Urinary bladder (tissue), 4 donors: Measurements from ENCODE around the gene PTPRN2. TPM values are rescaled to one million over a fixed set of nuclear protein-coding genes. Genes with fewer than 3 reads are reported as not detected.

Source experiments
- DNase-seq: peaks from one replicate; pipeline ENCODE4 v3.0.0-alpha.2; 2015; ENCODE audit errors: extremely low spot score
- H3K27ac ChIP-seq: one replicate; pipeline ENCODE4 v1.5.1; 2013; ENCODE audit warnings: low read depth, mild to moderate bottlenecking, moderate library complexity
- H3K36me3 ChIP-seq: one replicate; pipeline ENCODE4 v1.6.1; 2013; ENCODE audit warnings: mild to moderate bottlenecking, moderate library complexity; ENCODE audit not compliant: insufficient read depth
- H3K4me1 ChIP-seq: one replicate; pipeline ENCODE4 v1.6.1; 2013; ENCODE audit warnings: mild to moderate bottlenecking, moderate library complexity; ENCODE audit not compliant: insufficient read depth
- H3K4me3 ChIP-seq: one replicate; pipeline ENCODE4 v1.5.1; 2013; ENCODE audit warnings: low read depth, low read length
- WGBS: extraction: QIAGEN DNeasy Blood & Tissue Kit; methylation state at CpG from one replicate; pipeline ENCODE4 v1.1.7; 2013; 5-methylcytosine and 5-hydroxymethylcytosine counted together
- polyA plus RNA-seq: library from polyadenylated mRNA; stranded (reverse); fragments of 200-250 nt; gene quantifications from one replicate; pipeline ENCODE4 v1.2.3, GENCODE V29; 2013
- total RNA-seq: library from RNA; depleted of rRNA; stranded (reverse); fragments of >200 nt; gene quantifications from one replicate; pipeline ENCODE4 v1.2.3, GENCODE V29; 2014
- donor health status: healthy with polysubstance abuse.
- donor health status: healthy.

PTPRN2 gene
- total and polyA plus RNA-seq, 2 donors = 2.8 to 4.4 TPM

DNA sequence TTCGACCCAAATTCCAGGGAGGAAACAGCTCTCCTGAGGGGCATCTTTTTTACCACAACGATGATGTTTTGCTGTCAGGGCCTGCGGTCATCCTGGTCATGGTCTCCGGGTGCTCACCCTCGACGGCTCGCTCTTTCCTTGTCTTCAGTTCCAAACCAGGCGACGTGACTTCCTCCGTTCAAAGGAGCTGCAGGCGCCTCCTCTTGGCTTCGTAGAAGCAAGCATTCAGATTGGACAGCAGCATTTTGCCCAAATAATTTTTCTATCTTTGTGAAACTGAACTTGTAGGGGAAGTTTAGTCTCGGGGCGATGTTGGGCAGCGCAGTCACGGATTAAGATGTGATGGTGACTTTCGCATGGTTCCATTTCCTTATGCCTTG is 1042.0 kb downstream of the PTPRN2 start:
- Histone ChIP-seq H3K4me3 (no peak overlapping the region), H3K27ac (no peak overlapping the region), H3K36me3 (no peaks in the 10 kb centered on the region), H3K4me1 (no peaks in the 10 kb centered on the region)
- no peak for DNase-seq
- 91% methylated on average over 17 of the region's 17 CpGs for WGBS

DNA sequence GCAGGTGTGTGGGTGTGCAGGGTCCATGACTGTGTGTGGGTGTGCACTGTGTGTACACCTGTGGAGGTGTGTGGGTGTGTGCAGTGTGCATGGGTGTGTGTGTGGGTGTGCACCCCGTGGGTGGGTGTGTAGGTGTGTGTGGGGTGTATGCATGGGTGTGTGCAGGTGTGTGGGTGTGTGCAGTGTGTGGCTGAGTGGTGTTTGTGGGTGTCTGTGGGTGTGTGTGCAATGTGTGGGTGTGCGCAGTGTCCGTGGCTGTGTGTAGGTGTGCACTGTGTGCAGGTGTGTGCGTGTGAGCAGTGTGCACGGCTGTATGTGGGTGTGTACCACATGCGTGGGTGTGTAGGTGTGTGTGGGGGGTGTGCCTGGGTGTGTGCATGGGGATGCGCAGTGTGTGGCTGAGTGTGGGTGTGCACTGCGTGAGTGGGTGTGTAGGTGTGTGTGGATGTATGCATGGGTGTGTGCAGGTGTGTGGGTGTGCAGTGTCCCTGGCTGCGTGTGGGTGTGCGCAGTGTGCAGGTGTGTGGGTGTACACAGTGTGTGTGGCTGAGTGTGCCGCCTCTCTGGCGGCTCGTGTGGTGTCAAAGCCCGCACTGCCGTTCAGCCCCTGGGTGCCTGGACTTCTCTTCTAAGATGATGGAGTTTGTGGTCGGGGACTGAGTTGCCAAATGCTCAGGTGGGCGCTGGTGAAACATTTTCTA is 1042.5 kb downstream of the PTPRN2 start:
- H3K4me3 ChIP-seq = no peak overlapping the region
- no peaks in the 10 kb centered on the region for H3K36me3 ChIP-seq
- DNase-seq = no peak
- H3K4me1 ChIP-seq = no peaks in the 10 kb centered on the region
- H3K27ac ChIP-seq = no peak overlapping the region
- WGBS = 88% methylated on average over 17 of the region's 17 CpGs

DNA sequence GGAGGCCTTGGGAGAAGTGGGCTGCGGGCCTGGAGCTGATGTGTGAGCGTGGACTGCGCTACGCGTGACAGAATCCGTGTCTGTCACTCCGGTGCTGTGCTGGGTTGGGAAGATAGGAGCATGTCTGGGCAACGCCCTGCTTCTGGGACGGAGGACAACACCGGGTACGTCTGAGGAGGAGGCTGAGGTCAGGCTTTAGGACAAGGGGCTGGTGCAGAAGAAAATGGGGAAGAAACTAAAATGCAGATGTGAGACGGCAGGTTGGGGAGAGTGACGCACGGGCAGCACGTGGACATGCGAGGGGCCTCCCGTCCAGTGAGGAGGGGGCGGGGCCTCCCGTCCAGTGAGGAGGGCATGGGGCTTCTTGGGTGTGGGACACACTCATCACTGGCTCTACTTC is 1043.4 kb downstream of the PTPRN2 start:
- H3K27ac ChIP-seq = no peak overlapping the region
- WGBS = 82% methylated on average over 19 of the region's 19 CpGs
- DNase-seq = no peak
- no peaks in the 10 kb centered on the region for H3K36me3 ChIP-seq
- no peaks in the 10 kb centered on the region for H3K4me1 ChIP-seq
- H3K4me3 ChIP-seq = no peak overlapping the region

DNA sequence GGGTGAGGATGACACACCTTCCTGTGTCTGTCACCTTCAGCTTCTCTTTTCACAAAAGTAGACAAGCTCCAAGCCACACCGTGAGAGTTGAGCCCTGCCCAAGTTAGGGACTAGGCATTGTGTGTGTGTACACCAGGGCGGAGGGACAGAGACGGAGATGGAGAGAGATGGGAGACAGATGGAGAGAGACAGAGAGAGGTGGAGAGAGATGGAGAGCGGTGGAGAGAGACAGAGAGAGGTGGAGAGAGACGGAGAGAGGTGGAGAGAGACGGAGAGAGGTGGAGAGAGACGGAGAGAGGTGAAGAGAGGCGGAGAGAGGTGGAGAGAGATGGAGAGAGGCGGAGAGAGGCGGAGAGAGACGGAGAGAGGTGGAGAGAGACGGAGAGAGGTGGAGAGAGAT is 1043.8 kb downstream of the PTPRN2 start:
- H3K27ac ChIP-seq = no peak overlapping the region
- DNase-seq = no peak
- H3K4me3 ChIP-seq = no peak overlapping the region
- H3K36me3 ChIP-seq = no peaks in the 10 kb centered on the region
- no peaks in the 10 kb centered on the region for H3K4me1 ChIP-seq
- WGBS = 90% methylated on average over 12 of the region's 12 CpGs

DNA sequence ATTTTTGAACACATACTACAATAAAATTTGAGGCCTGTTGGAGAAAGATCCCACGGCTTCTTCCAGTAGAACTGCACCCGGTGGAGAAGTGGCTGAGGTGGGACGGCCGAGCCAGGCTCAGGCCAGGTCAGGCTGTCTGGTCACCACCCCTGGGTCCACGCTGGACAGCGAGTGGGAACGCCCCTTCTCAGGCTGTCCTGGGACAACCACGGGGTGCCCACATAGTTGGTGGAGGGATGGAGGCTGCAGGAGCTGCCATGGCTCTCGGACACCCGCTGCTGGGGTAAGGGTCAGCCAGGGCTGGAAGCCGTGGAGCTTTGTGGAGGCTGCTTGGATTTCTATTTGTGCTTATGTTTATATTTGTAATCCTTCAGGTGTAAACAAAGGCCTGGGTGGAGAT is 1044.3 kb downstream of the PTPRN2 start:
- no peak overlapping the region for H3K27ac ChIP-seq
- no peaks in the 10 kb centered on the region for H3K36me3 ChIP-seq
- H3K4me3 ChIP-seq = no peak overlapping the region
- no peak for DNase-seq
- 82% methylated on average over 11 of the region's 11 CpGs for WGBS
- H3K4me1 ChIP-seq = no peaks in the 10 kb centered on the region

DNA sequence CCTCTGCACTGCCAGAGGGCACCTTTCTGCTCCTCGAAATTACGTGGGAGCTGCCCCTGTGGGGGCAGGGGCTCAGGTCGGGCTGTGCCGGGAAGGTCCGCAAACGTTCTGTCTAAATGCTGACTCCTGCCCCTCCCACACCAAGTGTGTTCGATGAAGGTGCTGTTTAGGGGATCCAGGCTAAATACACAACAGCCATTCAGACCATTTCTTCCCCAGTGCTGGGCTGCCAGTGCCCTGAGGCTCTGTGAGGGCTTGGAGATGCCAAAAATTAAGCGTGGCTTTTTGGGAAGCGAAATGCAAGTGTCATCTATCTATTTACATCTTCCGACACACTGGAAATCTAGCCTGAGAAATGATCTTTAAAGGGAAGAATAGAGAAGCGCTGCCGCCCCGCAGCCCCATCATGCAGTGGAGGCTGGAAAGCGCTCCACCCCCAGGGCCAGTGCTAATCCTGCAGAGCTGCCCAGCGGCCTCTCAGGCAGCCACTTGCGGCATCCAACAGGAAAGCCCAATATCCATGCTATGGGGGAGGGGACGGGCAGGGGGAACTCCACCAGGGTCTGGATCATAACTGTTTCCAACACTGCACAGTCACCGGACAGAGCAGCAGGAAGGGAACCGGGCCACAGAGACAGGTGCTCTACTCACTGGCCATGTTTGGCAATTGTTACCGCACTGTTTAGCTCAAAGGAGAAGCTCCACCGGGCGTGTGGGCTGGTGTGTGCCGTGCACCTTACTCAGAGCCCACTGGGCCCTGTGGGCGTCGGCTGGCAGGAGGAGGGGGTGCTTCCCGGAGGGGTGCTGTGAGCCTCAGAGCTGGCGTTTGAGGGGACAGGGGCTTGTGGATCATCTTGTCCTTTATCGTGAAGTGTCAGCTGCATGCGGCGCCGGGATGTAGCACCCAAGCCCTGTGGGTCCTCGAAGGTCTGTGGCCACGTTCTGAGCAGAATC is 1045.3 kb downstream of the PTPRN2 start:
- Histone ChIP-seq H3K4me3 (no peak overlapping the region), H3K4me1 (no peaks in the 10 kb centered on the region), H3K36me3 (no peaks in the 10 kb centered on the region), H3K27ac (no peak overlapping the region)
- no peak for DNase-seq
- WGBS = 83% methylated on average over 33 of the region's 33 CpGs

DNA sequence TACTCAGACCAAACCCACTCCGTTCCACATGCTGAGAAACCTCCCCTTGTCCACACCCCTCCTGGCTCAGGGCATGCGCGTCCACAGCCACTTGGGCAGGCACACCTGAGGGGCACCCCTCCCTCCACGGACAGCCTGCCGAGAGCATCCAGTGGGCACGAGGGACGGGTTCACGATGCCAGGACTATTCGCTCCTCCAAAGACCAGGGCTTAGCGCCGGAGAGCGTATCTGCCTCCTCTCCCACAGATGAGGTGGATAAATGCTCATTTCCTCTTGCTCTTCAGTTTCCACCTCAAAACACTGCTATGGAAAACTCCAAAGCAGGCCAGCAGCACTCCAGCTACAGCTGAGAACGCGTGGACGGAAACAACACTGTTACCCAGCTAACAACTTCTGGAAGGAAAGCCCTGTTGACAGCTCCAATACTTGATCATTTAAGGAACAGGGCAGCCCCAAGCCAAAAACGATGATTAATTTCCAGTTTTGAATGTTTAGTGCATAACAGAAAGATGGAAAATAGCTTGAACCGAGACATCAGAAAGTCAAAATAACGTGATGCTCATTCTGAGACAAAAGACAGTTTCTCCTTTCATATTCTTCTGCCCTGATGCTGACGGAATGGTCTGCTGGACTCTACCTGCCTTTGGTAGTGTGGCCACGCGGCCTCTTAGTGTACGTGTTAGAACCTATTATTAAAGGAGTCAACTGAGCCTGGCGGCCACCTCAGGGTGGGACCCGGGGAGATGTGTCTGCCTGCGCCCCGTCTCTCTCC is 1046.1 kb downstream of the PTPRN2 start:
- Histone ChIP-seq H3K36me3 (no peaks in the 10 kb centered on the region), H3K27ac (no peak overlapping the region), H3K4me3 (no peak overlapping the region), H3K4me1 (no peaks in the 10 kb centered on the region)
- no peak for DNase-seq
- WGBS = 92% methylated on average over 26 of the region's 26 CpGs

DNA sequence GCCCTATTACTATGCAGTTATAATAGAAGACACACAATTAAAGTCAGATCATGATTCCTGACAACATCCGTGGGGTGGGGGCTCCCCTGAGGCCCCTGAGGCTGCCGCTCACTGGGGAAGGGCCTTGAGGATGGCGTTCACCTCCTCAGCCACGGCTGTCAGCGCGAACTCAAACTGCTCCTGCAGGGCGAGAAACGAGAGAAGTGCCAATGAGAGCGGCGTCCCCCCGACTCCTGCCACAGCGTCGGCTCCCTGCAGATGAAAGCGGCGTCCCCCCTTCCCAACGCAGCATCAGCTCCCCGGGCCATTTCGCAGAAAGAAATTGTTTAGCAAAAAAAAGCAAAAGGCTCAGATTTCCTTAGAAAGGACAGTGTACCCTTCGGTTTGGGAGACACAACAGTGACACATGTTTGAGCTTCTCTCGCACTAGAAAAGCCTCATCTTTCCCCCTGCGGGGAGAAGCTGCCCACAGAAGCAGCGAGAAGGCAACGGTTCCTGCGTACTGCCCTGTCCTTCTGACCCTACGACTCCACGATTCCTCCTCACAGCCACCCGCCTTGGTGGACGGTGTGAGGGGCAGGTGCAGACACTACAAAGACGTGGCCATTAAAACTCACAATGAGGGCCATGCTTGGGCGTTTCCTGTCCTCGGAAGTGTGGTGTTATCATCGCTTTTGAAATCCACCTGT is 1046.9 kb downstream of the PTPRN2 start:
- 76% methylated on average over 32 of the region's 32 CpGs for WGBS
- no peaks in the 10 kb centered on the region for H3K36me3 ChIP-seq
- no peak for DNase-seq
- no peak overlapping the region for H3K4me3 ChIP-seq
- no peaks in the 10 kb centered on the region for H3K4me1 ChIP-seq
- H3K27ac ChIP-seq = no peak overlapping the region

DNA sequence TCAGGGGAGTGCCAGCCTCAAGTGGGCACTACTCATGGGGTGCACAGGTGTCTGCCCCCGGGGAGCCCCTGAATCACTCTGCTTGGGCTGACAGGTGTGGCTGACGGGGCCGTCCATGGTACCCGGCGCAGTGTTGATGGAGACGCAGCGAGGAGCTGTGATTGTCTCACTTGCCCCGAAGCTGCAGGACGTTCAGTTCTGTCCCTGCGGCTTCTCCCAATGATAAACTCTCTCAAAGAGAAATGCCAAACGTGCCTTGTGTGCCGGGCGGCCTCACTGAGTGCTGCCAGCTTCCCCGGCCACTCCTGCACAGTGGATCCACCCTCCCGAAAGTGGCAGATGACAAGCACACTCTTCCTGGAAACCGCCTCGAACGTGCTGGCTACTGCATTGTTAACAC is 1047.6 kb downstream of the PTPRN2 start:
- Histone ChIP-seq H3K36me3 (no peaks in the 10 kb centered on the region), H3K4me1 (no peaks in the 10 kb centered on the region), H3K27ac (no peak overlapping the region), H3K4me3 (no peak overlapping the region)
- 90% methylated on average over 18 of the region's 18 CpGs for WGBS
- no peak for DNase-seq

DNA sequence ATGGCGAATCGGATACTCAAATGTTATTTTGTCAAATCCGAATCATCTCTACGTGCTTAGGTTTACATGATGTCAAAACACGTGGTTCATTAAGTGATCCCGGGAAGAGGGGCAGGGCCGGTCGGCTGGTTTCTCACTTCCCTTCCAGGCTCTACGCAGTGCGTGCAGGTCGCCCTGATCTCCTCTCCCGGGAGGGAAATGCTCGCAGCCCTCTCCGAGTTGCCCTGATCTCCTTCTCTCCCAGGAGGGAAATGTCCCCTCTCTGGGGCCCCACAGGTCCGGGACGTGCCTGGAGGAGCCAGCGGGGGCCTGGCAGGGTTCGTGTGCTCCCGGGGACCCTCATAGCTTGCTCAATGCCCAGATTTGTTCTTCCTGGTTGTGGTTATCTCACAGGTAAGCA is 1048.1 kb downstream of the PTPRN2 start:
- Histone ChIP-seq H3K27ac (no peak overlapping the region), H3K36me3 (no peaks in the 10 kb centered on the region), H3K4me1 (no peaks in the 10 kb centered on the region), H3K4me3 (no peak overlapping the region)
- 87% methylated on average over 19 of the region's 19 CpGs for WGBS
- DNase-seq = no peak

DNA sequence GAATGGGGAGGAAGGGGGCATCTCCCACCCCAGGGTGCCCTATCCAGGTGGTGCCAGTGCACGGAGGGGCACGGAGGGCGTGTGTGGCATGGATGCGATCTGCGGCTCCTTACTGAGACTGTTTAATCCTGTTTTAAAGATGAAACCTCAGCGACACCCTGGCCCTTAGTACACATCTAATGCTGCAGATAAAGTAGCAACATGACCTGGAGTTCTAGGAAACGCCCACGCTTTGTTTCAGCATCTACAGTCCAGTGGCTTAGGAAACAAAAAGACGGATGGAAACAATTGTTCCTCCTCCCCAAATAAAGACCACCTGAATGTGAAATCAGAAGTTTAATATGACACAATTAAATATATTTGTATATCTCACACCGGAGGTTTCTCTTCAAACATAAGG is 1048.9 kb downstream of the PTPRN2 start:
- 94% methylated on average over 10 of the region's 10 CpGs for WGBS
- Histone ChIP-seq H3K27ac (no peak overlapping the region), H3K4me1 (no peaks in the 10 kb centered on the region), H3K4me3 (no peak overlapping the region), H3K36me3 (no peaks in the 10 kb centered on the region)
- no peak for DNase-seq

DNA sequence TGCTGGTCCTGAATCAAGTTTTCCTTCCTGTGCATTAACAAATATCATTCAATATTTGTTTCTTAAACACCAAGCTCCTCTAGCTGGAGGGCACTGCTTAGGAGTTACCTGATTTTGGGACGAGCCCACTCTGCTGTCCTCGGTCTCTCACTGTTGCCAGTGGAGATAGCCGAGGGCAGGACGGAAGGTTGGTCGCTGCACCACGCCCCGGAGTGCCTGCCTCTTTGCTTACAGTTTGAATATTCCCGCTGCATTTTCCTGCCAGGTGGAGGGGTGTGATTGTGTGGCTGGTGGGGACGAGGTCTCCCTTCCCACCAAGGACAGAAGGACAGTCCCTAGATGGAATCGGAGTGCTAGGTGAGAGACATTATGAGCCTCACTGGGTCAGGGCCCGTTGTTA is 1049.3 kb downstream of the PTPRN2 start:
- Histone ChIP-seq H3K36me3 (no peaks in the 10 kb centered on the region), H3K4me3 (no peak overlapping the region), H3K4me1 (no peaks in the 10 kb centered on the region), H3K27ac (no peak overlapping the region)
- no peak for DNase-seq
- WGBS = 90% methylated on average over 11 of the region's 11 CpGs

DNA sequence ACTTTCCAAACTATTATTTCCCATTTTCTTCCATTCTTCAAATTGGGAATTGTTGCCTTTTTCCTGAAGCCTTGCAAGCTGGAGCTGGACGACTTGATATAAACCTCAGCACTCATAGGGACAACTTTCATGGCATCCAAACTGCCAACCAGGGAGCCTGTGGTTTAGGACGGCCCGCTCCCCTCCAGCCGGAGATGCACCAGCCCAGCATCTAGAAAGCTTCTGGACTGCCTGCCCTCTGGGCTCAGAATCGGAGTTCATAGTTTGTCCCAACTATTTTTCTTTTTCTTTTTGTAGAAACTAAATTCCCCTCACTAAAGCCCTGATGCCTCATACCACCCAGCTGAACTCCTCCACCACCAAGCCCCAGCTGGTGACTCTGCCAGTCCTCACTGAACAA is 1050.6 kb downstream of the PTPRN2 start:
- no peaks in the 10 kb centered on the region for H3K36me3 ChIP-seq
- H3K27ac ChIP-seq = no peak overlapping the region
- no peaks in the 10 kb centered on the region for H3K4me1 ChIP-seq
- H3K4me3 ChIP-seq = no peak overlapping the region
- DNase-seq = no peak
- WGBS = 86% methylated on average over 5 of the region's 5 CpGs
